ENCODE data around the gene PLXNB2.

The PLXNB2 gene

GRCh38 chr22:50298937-50299784 is 8.3 kb downstream of the PLXNB2 start:
- no peak for DNase-seq (ENCODE audit: low read depth in 2 of 2)

- DNase-seq (ENCODE audit: low read depth in 2 of 2), result no peak
These were observed 9.2 kb downstream of the PLXNB2 start for GRCh38 chr22:50298266-50298637.

GRCh38 chr22:50297510-50298265 is 9.8 kb downstream of the PLXNB2 start:
- DNase-seq (ENCODE audit: low read depth in 2 of 2), result no peak

GRCh38 chr22:50296658-50297490 is 10.6 kb downstream of the PLXNB2 start:
- DNase-seq (ENCODE audit: low read depth in 2 of 2), result no peak

GRCh38 chr22:50294319-50294656 is 13.2 kb downstream of the PLXNB2 start:
- DNase-seq (ENCODE audit: low read depth in 2 of 2), result no peak

DNA sequence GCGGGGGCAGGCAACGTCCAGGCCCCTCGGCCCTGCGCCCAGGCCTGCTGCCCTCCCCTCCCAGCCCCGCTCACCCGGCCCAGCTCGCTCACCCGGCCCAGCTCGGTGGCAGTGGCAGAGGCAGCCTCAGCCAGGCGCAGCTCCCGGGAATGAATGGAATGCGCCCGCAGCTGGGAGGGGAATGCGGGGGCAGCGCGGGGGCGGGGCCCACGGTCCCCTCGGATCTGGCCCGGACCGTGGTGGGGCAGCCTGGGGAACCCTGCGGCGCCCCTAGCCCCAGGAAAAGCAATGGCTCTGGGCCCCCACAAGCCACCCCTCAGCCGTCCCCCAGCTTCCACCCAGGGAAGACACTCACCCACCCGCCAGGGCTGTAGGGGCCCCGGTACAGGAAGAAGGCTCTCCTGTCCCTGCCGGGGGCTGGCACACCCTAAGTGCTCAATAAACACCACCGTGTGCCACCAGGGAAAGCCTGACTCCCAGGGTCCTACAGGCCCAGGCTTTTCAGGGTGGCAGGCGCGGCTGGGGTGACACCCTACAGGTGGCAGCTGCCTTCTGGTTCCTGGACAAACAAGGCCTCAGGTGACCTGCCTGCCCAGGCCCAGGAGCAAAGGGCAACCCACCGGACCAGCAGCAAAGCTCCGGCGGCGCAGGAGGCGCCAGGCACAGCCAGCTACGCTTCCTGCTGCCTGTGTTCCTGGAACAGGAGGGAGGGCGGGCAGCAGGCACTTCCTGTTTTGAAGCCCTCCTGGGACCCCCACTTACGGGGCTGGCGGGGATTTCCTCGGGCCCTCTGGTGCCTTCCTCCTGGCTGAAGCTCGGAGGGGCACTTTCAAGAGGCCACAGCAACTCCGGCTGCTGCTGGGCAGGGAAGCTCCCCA is 13.8 kb downstream of the PLXNB2 start:
- DNase-seq (ENCODE audit: low read depth in 2 of 2), result no peak

DNA sequence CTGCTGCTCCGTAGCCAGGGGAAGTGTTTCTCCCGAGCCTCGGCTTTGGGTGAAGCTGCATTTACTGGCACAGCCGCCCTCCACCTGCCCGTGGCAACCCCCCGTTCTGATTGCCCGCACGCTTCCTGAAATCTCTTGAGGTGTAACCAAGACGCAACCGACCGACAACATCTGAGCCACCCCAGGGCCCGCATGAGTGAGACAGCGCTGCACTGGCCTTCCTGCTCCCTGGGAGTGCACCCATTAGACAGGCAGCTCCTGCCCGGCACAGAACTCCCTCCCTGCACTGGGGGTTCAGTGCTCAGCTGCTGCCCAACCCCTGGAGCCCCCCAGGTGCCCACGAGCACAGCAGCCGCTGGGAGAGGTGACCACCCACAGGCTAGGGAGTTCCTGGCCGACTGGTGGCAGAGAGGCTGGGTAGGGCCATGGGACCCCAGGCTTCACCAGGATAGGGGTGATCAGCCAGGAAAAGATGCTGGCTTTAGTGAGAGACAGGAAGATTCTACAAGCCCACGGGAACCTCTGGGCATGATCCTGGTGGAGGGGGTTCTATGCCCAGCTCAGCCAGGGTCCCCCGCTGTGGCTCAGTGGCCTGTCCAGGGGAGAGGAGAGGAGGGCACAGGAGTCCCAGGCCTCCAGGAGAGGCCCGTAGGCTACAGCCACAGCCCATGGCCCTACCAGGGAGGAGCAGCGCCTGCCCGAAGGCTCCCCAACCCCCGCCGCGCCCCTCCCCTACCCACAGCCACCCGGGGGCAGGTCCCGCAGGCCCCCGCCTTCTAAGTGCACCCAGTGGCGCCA is 14.6 kb downstream of the PLXNB2 start:
- no peak for DNase-seq (ENCODE audit: low read depth in 2 of 2)

DNA sequence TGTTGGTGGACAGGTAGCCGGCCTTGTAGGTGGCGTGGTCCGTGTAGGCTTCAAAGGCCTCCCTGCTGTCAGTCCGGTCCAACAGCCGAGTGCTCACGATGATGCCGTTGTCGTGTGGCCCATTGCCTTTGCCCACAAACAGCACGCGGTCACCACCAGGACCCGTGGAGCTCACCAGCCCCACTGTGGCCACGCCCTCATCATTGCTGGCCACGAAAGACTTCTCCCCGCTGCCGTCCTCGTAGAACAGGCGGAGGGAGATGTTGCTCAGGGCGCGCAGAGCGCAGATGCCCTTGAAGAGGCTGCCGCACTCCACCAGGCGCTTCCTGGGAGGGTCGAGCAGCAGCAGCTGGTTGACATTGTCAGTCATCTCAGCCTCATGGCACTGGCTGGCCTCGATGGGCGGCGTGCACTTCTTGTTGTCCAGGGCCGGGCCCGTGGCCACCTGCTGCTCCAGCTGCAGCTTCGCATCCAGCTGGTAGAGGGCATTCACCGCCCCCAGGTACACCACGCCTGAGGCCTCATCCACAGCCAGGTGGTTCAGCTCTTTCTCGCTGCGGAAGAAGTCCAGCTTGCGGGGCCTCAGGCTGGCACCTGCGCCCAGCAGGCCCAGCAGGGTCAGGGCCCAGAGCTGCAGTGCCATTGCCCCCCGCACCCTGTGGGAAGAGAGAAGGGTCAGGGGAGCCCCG is 17.4 kb downstream of the PLXNB2 start:
- no peak for DNase-seq (ENCODE audit: low read depth in 2 of 2)

DNA sequence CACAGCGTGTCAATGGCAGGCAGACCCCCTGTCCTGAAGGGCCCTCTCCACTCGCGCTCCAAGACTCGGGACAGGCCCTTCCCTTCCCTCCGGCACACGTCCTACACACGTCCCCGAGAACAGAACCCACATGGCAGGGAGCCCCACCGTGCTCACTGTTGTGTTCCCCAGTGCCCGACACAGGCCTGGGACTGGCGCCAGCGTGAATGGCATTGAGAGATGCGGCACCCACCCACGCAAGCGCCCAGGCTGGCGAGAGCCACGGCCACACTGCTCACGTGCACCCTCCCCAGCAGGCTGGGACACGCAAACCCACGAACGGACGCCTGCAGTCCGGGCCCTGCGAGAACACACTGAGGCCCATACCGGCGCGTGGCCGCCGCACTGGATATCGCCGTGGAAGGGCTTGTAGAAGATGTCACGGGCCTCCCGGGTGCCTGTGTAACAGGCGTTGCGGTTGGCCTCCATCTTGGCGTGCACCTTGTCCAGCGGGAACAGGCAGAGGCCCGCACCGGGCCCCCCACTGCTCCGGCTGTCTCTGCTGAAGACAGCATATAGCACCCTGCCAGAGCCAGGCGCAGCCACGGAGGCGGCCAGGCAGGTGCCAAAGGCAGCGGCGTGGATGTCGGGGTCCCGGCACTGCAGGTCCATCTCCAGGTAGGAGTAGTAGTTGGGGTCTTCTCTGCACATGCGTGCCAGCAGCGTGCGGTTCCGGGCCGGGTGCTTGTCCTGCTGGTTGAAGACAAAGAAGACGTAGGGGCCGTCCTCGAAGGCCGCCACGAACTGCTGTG is 18.1 kb downstream of the PLXNB2 start:
- no peak for DNase-seq (ENCODE audit: low read depth in 2 of 2)

GRCh38 chr22:50287731-50288130 is 19.7 kb downstream of the PLXNB2 start:
- DNase-seq (ENCODE audit: low read depth in 2 of 2), result no peak

GRCh38 chr22:50286701-50287318 is 20.6 kb downstream of the PLXNB2 start:
- DNase-seq (ENCODE audit: low read depth in 2 of 2), result no peak

DNA sequence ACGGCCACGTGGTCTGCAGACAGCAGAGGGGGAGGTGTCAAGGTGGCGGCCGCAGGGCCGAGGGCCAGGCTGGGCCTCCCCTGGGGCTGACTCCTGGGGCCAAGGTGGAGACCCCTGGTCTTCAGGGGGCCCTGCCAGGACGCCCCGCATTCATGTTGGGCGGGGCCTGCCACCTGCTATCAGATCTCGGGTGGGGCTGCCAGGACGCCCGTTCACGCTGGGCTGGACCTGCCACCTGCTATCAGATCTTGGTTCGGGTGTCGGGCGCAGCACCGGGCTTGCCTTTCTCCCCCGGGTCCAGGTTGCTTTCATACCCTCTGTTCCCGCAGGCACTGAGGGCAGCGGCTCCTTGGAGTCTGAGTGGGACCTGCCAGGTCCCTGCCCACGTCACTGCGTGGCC is 21.2 kb downstream of the PLXNB2 start:
- DNase-seq (ENCODE audit: low read depth in 2 of 2), result no peak

DNA sequence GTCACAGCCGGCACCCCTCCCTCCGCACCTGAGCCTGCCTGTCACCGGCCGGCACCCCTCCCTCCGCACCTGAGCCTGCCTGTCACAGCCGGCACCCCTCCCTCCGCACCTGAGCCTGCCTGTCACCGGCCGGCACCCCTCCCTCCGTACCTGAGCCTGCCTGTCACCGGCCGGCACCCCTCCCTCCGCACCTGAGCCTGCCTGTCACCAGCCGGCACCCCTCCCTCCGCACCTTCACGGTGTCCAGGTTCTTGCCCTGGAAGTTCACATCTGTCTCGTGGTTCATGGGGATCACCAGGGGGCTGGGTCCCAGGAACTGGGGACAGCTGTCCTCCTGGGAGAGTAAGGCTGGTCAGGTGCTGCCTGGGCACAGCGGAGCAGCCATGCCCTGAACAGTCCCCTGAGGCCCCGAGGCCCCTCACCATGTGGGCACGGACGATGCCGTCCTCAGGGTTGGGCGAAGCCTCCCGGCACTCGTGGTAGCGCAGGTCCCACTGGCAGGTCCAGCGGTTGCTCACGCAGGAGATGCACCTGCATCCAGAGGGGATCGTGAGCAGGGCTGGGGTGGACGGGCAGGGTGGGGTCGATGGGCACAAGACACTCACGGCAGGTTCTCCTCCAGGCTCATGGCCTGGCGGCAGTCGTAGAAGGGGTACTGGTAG is 21.7 kb downstream of the PLXNB2 start:
- no peak for DNase-seq (ENCODE audit: low read depth in 2 of 2)

- no peak for DNase-seq (ENCODE audit: low read depth in 2 of 2)
These were observed 23.0 kb downstream of the PLXNB2 start for GRCh38 chr22:50284479-50284878.

DNA sequence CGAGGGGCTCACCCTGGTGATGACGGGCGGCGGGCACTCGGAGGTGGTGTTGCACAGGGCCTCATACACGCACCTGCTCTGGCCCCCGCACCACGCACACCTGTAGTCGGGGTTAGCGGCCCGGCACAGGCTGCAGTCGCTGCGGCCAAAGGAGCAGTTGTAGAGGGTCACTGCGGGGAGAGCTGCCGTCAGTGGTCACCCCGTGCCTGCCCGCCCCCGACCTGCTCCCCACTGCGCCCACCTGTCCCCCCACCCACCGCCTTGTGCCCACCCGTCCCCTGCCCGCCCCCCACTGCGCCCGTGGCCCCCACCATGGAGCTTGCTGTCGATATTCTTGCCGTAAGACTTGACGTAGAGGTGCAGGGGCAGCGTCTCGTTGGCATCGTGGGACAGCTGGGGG is 23.6 kb downstream of the PLXNB2 start:
- no peak for DNase-seq (ENCODE audit: low read depth in 2 of 2)

- no peak for DNase-seq (ENCODE audit: low read depth in 2 of 2)
These were observed 24.9 kb downstream of the PLXNB2 start for GRCh38 chr22:50282361-50283155.

DNA sequence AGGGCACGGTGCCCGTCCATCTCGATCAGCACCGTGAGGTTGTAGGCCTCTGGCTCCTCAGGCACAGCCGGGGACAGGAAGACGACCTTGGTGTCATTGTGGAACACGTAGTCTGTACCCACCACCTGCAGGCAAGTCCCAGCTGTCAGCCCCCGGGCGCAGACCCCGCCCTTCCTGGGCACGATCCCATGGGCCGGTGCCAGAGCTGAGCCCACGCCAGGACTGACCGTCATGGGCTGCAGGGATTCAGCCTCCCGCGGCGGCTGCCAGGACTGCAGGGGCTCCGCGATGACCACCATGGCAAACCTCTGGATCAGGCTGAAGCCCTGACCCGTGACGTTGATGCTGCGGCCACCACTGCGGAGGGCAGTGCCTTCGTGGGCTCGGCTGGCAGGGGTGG is 25.5 kb downstream of the PLXNB2 start:
- no peak for DNase-seq (ENCODE audit: low read depth in 2 of 2)
